ENCODE results near the gene ANO4.
"Not testable (repeated sequence)": the region's sequence is repeated elsewhere in the genome, so short reads cannot be mapped to it uniquely, and the experiment has no call there.

DNA sequence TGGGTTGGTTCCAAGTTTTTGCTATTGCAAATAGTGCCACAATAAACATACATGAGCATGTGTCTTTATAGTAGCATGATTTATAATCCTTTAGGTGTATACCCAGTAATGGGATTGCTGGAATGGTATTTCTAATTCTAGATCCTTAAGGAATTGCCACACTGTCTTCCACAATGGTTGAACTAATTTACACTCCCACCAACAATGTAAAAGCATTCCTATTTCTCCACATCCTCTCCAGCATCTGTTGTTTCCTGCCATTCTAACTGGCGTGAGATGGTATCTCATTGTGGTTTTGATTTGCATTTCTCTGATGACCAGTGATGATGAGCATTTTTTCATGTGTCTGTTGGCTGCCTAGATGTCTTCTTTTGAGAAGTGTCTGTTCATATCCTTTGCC lies 139.0 kb downstream of the ANO4 start:
- TF ChIP-seq, protein P1, sequence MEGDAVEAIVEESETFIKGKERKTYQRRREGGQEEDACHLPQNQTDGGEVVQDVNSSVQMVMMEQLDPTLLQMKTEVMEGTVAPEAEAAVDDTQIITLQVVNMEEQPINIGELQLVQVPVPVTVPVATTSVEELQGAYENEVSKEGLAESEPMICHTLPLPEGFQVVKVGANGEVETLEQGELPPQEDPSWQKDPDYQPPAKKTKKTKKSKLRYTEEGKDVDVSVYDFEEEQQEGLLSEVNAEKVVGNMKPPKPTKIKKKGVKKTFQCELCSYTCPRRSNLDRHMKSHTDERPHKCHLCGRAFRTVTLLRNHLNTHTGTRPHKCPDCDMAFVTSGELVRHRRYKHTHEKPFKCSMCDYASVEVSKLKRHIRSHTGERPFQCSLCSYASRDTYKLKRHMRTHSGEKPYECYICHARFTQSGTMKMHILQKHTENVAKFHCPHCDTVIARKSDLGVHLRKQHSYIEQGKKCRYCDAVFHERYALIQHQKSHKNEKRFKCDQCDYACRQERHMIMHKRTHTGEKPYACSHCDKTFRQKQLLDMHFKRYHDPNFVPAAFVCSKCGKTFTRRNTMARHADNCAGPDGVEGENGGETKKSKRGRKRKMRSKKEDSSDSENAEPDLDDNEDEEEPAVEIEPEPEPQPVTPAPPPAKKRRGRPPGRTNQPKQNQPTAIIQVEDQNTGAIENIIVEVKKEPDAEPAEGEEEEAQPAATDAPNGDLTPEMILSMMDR (IDR thresholded peaks at IDR 0.05; ENCODE audit: insufficient read depth, low read length) = not testable (repeated sequence)
- not testable (repeated sequence) for TF ChIP-seq REST (IDR thresholded peaks at IDR 0.05; ENCODE audit: insufficient replicate concordance, low read depth)

Data from HL-60 (cell line).